GM12878 (cell line): ENCODE measurements around the gene GRM5. TPM values are rescaled to one million over a fixed set of nuclear protein-coding genes. Genes with fewer than 3 reads are reported as not detected.
A peak's percentile ranks its signal among the peaks of the same experiment; 100 is the strongest.
"Not testable (repeated sequence)": the region's sequence is repeated elsewhere in the genome, so short reads cannot be mapped to it uniquely, and the experiment has no call there.

ENCODE experiments used
- ATAC-seq: fragments of 200-7000 bp; cut with Tn5 transposase; 3 replicates; pipeline ENCODE4 v1.9.1; 2020; ENCODE audit warnings: mild to moderate bottlenecking, moderate library complexity
- BruUV-seq: library from RNA; stranded (reverse); fragments of 400-500 nt; replicated peaks from 2 replicates; lab custom pipeline; 2021; lab: Mats Ljungman, UMichigan
- CTCF ChIA-PET: fragments of 300-600 bp; sonication (Branson Sonifier 250); formaldehyde crosslinking; extraction: SDS; loops from one replicate; lab custom pipeline; 2021; ENCODE audit warnings: inconsistent platforms; lab: Yijun Ruan, JAX
- POLR2A ChIA-PET: fragments of 350-600 bp; formaldehyde crosslinking; extraction: SDS; loops from one replicate; lab custom pipeline; 2021; ENCODE audit warnings: inconsistent platforms; lab: Charles Lee
- RAD21 ChIA-PET: fragments of 300-600 bp; sonication (Branson Sonifier 250); formaldehyde crosslinking; loops from one replicate; lab custom pipeline; 2023; ENCODE audit warnings: antibody characterized with exemption; ENCODE audit not compliant: unreplicated experiment; lab: Charles Lee
- SMC1A ChIA-PET: fragments of 300-600 bp; sonication (Branson Sonifier 250); formaldehyde crosslinking; loops from one replicate; lab custom pipeline; 2023; ENCODE audit not compliant: unreplicated experiment, uncharacterized antibody; lab: Charles Lee
- DNase-seq: peaks from one replicate; pipeline ENCODE4 v3.0.0-alpha.2; 2011; ENCODE audit warnings: low read depth, low spot score
- FAIRE-seq: peaks from 3 replicates; lab custom pipeline; 2011; peaks lifted over from hg19 to GRCh38; lab: Jason Lieb, UNC
- H2AFZ ChIP-seq: 2 replicates; pipeline ENCODE4 v1.6.0; 2011; ENCODE audit warnings: low read depth, low read length, control low read depth; ENCODE audit not compliant: control insufficient read depth
- H3K27ac ChIP-seq: 2 replicates; pipeline ENCODE4 v1.5.1; 2011; ENCODE audit warnings: control low read depth; ENCODE audit not compliant: control insufficient read depth, insufficient read depth
- H3K27me3 ChIP-seq, 2 experiments: replicated peaks in 1 of 2; 2 replicates each; pipeline versions ENCODE4 v1.6.0 to v1.6.1; 2011; ENCODE audit warnings: low read length in 1 of 2; ENCODE audit not compliant: control insufficient read depth in 2 of 2, insufficient read depth in 2 of 2
- H3K36me3 ChIP-seq, 2 experiments: 2 replicates each; pipeline ENCODE4 v1.5.1; 2011; ENCODE audit warnings: low read length in 1 of 2; ENCODE audit not compliant: control insufficient read depth in 2 of 2, insufficient read depth in 2 of 2
- H3K4me1 ChIP-seq: 2 replicates; pipeline ENCODE4 v1.6.1; 2011; ENCODE audit warnings: mild to moderate bottlenecking, low read length, moderate library complexity, mixed read lengths; ENCODE audit not compliant: control insufficient read depth, insufficient read depth
- H3K4me2 ChIP-seq: 2 replicates; pipeline ENCODE4 v1.6.0; 2011; ENCODE audit warnings: control low read depth; ENCODE audit not compliant: control insufficient read depth, insufficient read depth
- H3K4me3 ChIP-seq: fragments of 200-600 bp; sonication (generic); 2 replicates; pipeline ENCODE4 v1.5.1; 2016
- H3K79me2 ChIP-seq: 2 replicates; pipeline ENCODE4 v1.6.0; 2011; ENCODE audit warnings: low read length; ENCODE audit not compliant: control insufficient read depth, insufficient read depth
- H3K9ac ChIP-seq: 2 replicates; pipeline ENCODE4 v1.8.0; 2011; ENCODE audit warnings: low read length, control low read depth, mixed read lengths; ENCODE audit not compliant: control insufficient read depth, insufficient read depth
- H3K9me3 ChIP-seq: replicated peaks from 3 replicates; pipeline ENCODE4 v1.5.1; 2011; ENCODE audit warnings: mild to moderate bottlenecking, low read length; ENCODE audit not compliant: control insufficient read depth, insufficient read depth
- H4K20me1 ChIP-seq: 2 replicates; pipeline ENCODE4 v1.6.0; 2011; ENCODE audit not compliant: control insufficient read depth, insufficient read depth
- EP300 ChIP-seq, 2 experiments: fragments of 150-350 bp in 1 of 2; IDR thresholded peaks; 2 replicates each; pipeline ENCODE4 v1.6.1; 2011 to 2012; ENCODE audit warnings: low read depth in 2 of 2, low read length in 2 of 2, borderline replicate concordance in 1 of 2, improper control_type of control experiment in 1 of 2, inconsistent platforms in 1 of 2; ENCODE audit not compliant: control insufficient read depth in 1 of 2
- MEF2A ChIP-seq: IDR thresholded peaks from 2 replicates; pipeline ENCODE4 v1.6.1; 2011; ENCODE audit warnings: low read depth, mild to moderate bottlenecking, low read length, moderate library complexity; ENCODE audit not compliant: insufficient read depth
- MTA3 ChIP-seq: IDR thresholded peaks from 2 replicates; pipeline ENCODE4 v1.6.1; 2012; ENCODE audit warnings: low read length, inconsistent platforms, borderline replicate concordance
- YY1 ChIP-seq: IDR thresholded peaks from 2 replicates; pipeline ENCODE4 v1.6.1; 2011; ENCODE audit warnings: low read depth, mild to moderate bottlenecking, low read length
- ZBTB4 ChIP-seq: fragments of 450-650 bp; formaldehyde crosslinking; IDR thresholded peaks from 2 replicates; pipeline ENCODE4 v1.4.0; 2022; ENCODE audit warnings: mild to moderate bottlenecking, moderate library complexity
- ZNF687 ChIP-seq: fragments of 450-650 bp; IDR thresholded peaks from 2 replicates; pipeline ENCODE4 v1.6.1; 2017; ENCODE audit warnings: mild to moderate bottlenecking, moderate library complexity
- WGBS: methylation state at CpG from one replicate; pipeline ENCODE4 v1.1.6; 2016; ENCODE audit warnings: low lambda C conversion rate; ENCODE audit not compliant: insufficient replicate concordance, insufficient coverage; ENCODE audit errors: missing lambda C conversion rate; 5-methylcytosine and 5-hydroxymethylcytosine counted together
- in situ Hi-C: fragments of 300-500 bp; cut with MboI; formaldehyde crosslinking; loops from 9 replicates; pipeline ENCODE4 v1.14.3; 2018; ENCODE audit warnings: mixed read lengths
- intact Hi-C: fragments of 100-400 bp; cut with micrococcal nuclease; formaldehyde crosslinking; loops from one replicate; pipeline ENCODE4 v1.14.2; 2022; ENCODE audit not compliant: unreplicated experiment
- polyA plus RNA-seq, 11 experiments: library from polyadenylated mRNA; depleted of rRNA in 4 of 11; unstranded in 6 of 11; stranded (reverse) in 5 of 11; fragments of >200 nt; fragmentation: Nextera tagmentation in 4 of 11; fragmentation: Illumina TruSeq in 1 of 11; extraction: Ambion mirVana in 4 of 11; extraction: Trizol in 1 of 11; gene quantifications; 1 replicate in 1 of 11; 2 replicates in 10 of 11; pipeline versions ENCODE4 v1.2.1 to v1.2.3, GENCODE V29; 2011 to 2016; ENCODE audit warnings: inconsistent platforms in 2 of 11, missing spikeins in 2 of 11, low read depth in 1 of 11
- total RNA-seq, 4 experiments: library from RNA; depleted of rRNA in 3 of 4; stranded (reverse); fragments of >200 nt in 3 of 4; fragmentation: Illumina TruSeq in 1 of 4; extraction: Trizol in 1 of 4; gene quantifications; 2 replicates each; pipeline versions ENCODE4 v1.2.1 to v1.2.3, GENCODE V29; 2013 to 2021
- TF ChIP-seq, protein P1 (sequence below), 3 experiments: IDR thresholded peaks in 2 of 3; conservative IDR thresholded peaks in 1 of 3; 2 replicates each; pipeline ENCODE4 v1.5.1; 2011; ENCODE audit warnings: low read depth in 3 of 3, low read length in 3 of 3, mild to moderate bottlenecking in 3 of 3, control low read depth in 2 of 3, moderate library complexity in 2 of 3, inconsistent platforms in 1 of 3, mixed read lengths in 1 of 3; ENCODE audit not compliant: control insufficient read depth in 2 of 3, insufficient read depth in 1 of 3; ENCODE audit errors: extremely low read depth in 1 of 3

GRM5 gene
- total and polyA plus RNA-seq, 10 of the 15 experiments (the other 5 are each of a cell fraction or from before 2014, with no cell fraction given), result not detected

- H3K4me2 ChIP-seq, H2AFZ ChIP-seq, SMC1A ChIA-PET, H3K9ac ChIP-seq, H3K79me2 ChIP-seq, POLR2A ChIA-PET, H3K27me3 ChIP-seq, BruUV-seq, H3K4me3 ChIP-seq, H3K9me3 ChIP-seq, H4K20me1 ChIP-seq, H3K27ac ChIP-seq, H3K4me1 ChIP-seq, intact Hi-C loops, H3K36me3 ChIP-seq, FAIRE-seq, RAD21 ChIA-PET, DNase-seq, CTCF ChIA-PET, in situ Hi-C loops: not testable (repeated sequence)
- ATAC-seq, result peak; percentile 24; the same call in 1 of the 3 replicates
- WGBS, result 0% methylated on average over 1 of the region's 1 CpG
- TF ChIP-seq, protein P1, sequence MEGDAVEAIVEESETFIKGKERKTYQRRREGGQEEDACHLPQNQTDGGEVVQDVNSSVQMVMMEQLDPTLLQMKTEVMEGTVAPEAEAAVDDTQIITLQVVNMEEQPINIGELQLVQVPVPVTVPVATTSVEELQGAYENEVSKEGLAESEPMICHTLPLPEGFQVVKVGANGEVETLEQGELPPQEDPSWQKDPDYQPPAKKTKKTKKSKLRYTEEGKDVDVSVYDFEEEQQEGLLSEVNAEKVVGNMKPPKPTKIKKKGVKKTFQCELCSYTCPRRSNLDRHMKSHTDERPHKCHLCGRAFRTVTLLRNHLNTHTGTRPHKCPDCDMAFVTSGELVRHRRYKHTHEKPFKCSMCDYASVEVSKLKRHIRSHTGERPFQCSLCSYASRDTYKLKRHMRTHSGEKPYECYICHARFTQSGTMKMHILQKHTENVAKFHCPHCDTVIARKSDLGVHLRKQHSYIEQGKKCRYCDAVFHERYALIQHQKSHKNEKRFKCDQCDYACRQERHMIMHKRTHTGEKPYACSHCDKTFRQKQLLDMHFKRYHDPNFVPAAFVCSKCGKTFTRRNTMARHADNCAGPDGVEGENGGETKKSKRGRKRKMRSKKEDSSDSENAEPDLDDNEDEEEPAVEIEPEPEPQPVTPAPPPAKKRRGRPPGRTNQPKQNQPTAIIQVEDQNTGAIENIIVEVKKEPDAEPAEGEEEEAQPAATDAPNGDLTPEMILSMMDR (IDR thresholded peaks at IDR 0.05 in 2 of 3, conservative IDR thresholded peaks at IDR 0.05 in 1 of 3; ENCODE audit: control insufficient read depth in 2 of 3, extremely low read depth in 1 of 3, insufficient read depth in 1 of 3, low read depth in 3 of 3, low read length in 3 of 3), result peak in 1 of 3 experiments; percentile 19; a peak in 1 of 6 replicates
These were observed 148.7 kb downstream of the GRM5 start for GRCh38 chr11:88917065-88917464.

GRCh38 chr11:88909500-88909899 is 156.3 kb downstream of the GRM5 start:
- Histone ChIP-seq H3K4me1 (no peaks in the 10 kb centered on the region), H3K27me3 (no peaks in the 10 kb centered on the region), H3K36me3 (no peaks in the 10 kb centered on the region), H3K27ac (no peak overlapping the region), H3K4me2 (no peak overlapping the region), H3K9me3 (no peaks in the 10 kb centered on the region), H3K4me3 (no peak overlapping the region), H3K9ac (no peak overlapping the region), H3K79me2 (no peaks in the 10 kb centered on the region), H4K20me1 (no peaks in the 10 kb centered on the region), H2AFZ (no peak overlapping the region)
- ATAC-seq (no peak), FAIRE-seq (no peak), DNase-seq (no peak)
- SMC1A ChIA-PET, result no interaction called here
- RAD21 ChIA-PET, result no interaction called here
- WGBS, result 33% methylated on average over 2 of the region's 2 CpGs
- no TSS peak for BruUV-seq
- in situ Hi-C loops (no loop called here), intact Hi-C loops (no loop called here)
- CTCF ChIA-PET, result no interaction called here
- POLR2A ChIA-PET, result no interaction called here
- TF ChIP-seq YY1 (no peak), ZNF687 (no peak), EP300 (IDR thresholded peaks at IDR 0.05; ENCODE audit: borderline replicate concordance in 1 of 2, control insufficient read depth in 1 of 2, low read depth in 2 of 2, low read length in 2 of 2) (no peak), MEF2A (no peak), ZBTB4 (CRISPR knock-in tag) (no peak), MTA3 (no peak)
